Measurements from ENCODE around the gene SCARB1.
"Not testable (repeated sequence)": the region's sequence is repeated elsewhere in the genome, so short reads cannot be mapped to it uniquely, and the experiment has no call there.

Gene SCARB1

GRCh38 chr12:124863416-124864325 is at the start of gene SCARB1:
SCARB1 (minus strand) TSS chr12:124863864; CDS start chr12:124863720, 144 bp downstream.
- FAIRE-seq: no peak

GRCh38 chr12:124912529-124913287 is 49.0 kb upstream of the SCARB1 start:
- FAIRE-seq: not testable (repeated sequence)

- FAIRE-seq: not testable (repeated sequence)
Observed at GRCh38 chr12:124911521-124911920, 47.9 kb upstream of the SCARB1 start.

- FAIRE-seq: no peak
Observed at GRCh38 chr12:124910561-124911478, 47.2 kb upstream of the SCARB1 start.

- no peak for FAIRE-seq
Observed at GRCh38 chr12:124909831-124910560, 46.3 kb upstream of the SCARB1 start.

- FAIRE-seq: peak; percentile 87
Observed at GRCh38 chr12:124906606-124907261, 43.1 kb upstream of the SCARB1 start.

- peak; percentile 91 for FAIRE-seq
Observed at GRCh38 chr12:124904306-124905098, 40.8 kb upstream of the SCARB1 start.

GRCh38 chr12:124902916-124903315 is 39.3 kb upstream of the SCARB1 start:
- FAIRE-seq: no peak

GRCh38 chr12:124901003-124901402 is 37.3 kb upstream of the SCARB1 start:
- FAIRE-seq: no peak

- not testable (repeated sequence) for FAIRE-seq
Observed at GRCh38 chr12:124900345-124900795, 36.7 kb upstream of the SCARB1 start.

GRCh38 chr12:124898923-124899294 is 35.2 kb upstream of the SCARB1 start:
- no peak for FAIRE-seq

- FAIRE-seq: no peak
Observed at GRCh38 chr12:124898200-124898922, 34.7 kb upstream of the SCARB1 start.

- FAIRE-seq: no peak
Observed at GRCh38 chr12:124896461-124896860, 32.8 kb upstream of the SCARB1 start.

GRCh38 chr12:124893792-124894516 is 30.3 kb upstream of the SCARB1 start:
- FAIRE-seq: no peak

GRCh38 chr12:124888260-124888659 is 24.6 kb upstream of the SCARB1 start:
- FAIRE-seq: no peak

GRCh38 chr12:124887766-124888165 is 24.1 kb upstream of the SCARB1 start:
- FAIRE-seq: not testable (repeated sequence)

GRCh38 chr12:124884587-124885438 is 21.1 kb upstream of the SCARB1 start:
- no peak for FAIRE-seq

Measured in endometrium (tissue), 2 donors.